ENCODE data around the gene NOSTRIN. TPM values are rescaled to one million over a fixed set of nuclear protein-coding genes. Genes with fewer than 3 reads are reported as not detected.

The NOSTRIN gene
- total RNA-seq, 2 experiments from 2014 or later = not detected

DNA sequence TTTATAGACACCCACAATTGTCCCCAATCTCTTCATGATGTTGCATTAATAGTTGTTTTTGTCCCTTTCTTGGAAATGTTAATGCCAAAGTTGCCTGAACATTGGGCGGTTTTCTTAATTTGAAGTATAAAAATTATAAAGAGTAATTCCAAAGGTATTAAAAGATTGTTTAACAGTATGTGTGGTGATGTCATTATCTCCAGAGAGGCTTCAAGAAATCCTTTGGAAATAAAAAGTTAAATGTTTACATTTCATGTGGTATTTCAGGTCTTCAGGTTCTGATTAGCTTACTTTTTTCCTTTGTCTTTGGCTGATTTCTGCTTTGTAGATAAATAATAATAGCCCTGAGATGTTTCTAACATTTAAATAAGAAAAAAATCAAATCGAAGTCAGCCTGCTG, 29.3 kb upstream of the NOSTRIN start:
- Mint-ChIP-seq H3K27ac (no peak overlapping the region), H3K9me3 (peaks cover 9% of the 10 kb centered on the region), H3K4me3 (no peak overlapping the region), H3K27me3 (no peaks in the 10 kb centered on the region), H3K4me1 (ENCODE audit: low read depth) (no peaks in the 10 kb centered on the region), H3K36me3 (peaks cover 11% of the 10 kb centered on the region)
- no peak for DNase-seq
- CTCF ChIA-PET = interaction anchor here (1.3 to 3.1 kb wide), 4 partner anchors 143 to 426 kb away, joined by 3 to 12 read pairs (median 5); no protein-coding TSS in a partner anchor
- POLR2A ChIA-PET = no interaction called here
- intact Hi-C loops (cut with micrococcal nuclease) = loop anchor here (1.0 kb wide), 1 partner anchor 147 kb away; no protein-coding TSS in a partner anchor

DNA sequence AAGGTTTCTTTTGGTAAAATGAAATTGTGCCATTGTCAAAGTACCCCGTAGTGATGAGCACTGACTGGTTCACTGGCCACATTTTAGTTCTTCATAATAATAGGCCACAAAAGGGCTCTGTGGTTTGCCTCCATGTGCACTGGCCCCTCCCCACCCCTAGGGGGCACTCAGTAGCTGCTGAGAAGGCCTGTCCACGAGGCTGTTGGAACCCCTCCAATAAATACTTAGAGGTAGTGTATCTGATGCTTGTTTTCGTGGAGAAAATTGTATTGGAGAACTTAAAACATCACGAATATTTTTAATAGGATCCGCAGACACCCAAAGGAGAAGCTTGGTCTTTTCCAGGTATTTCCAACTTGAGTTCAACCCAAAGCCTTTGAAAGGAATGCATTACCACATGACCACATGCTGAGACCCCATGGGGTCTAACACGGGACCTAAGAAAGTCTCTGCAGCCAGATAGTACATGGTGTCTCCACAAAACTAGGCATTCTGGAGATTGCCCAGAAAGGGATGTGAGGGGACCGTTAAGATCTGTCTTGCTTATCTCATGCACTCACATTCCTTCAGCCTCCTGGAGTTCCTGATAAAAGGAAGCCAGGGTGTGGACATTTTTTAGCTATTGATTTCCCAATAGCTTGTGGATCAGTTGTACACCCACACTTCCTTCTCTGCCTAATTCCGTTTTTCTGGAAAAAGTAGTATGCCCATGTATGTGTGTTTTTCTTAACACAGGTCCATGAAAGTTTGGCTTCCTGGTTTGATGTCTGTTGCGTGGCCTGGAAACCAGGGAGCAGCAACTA, 28.5 kb upstream of the NOSTRIN start:
- DNase-seq = peak; percentile 57
- H3K27ac Mint-ChIP-seq = no peak overlapping the region
- H3K9me3 Mint-ChIP-seq = peaks cover 9% of the 10 kb centered on the region
- no peaks in the 10 kb centered on the region for H3K27me3 Mint-ChIP-seq
- intact Hi-C loops (cut with micrococcal nuclease) = loop anchor here (1.0 kb wide), 1 partner anchor 146 kb away; no protein-coding TSS in a partner anchor
- POLR2A ChIA-PET = interaction anchor here (1.0 kb wide), 1 partner anchor 427 kb away, joined by 3 read pairs; no protein-coding TSS in a partner anchor
- CTCF ChIA-PET = interaction anchor here (0.7 to 3.1 kb wide), 9 partner anchors 10 to 427 kb away, joined by 3 to 12 read pairs (median 3); no protein-coding TSS in a partner anchor
- no peak overlapping the region for H3K4me3 Mint-ChIP-seq
- H3K36me3 Mint-ChIP-seq = peaks cover 11% of the 10 kb centered on the region
- H3K4me1 Mint-ChIP-seq (ENCODE audit: low read depth) = no peaks in the 10 kb centered on the region

DNA sequence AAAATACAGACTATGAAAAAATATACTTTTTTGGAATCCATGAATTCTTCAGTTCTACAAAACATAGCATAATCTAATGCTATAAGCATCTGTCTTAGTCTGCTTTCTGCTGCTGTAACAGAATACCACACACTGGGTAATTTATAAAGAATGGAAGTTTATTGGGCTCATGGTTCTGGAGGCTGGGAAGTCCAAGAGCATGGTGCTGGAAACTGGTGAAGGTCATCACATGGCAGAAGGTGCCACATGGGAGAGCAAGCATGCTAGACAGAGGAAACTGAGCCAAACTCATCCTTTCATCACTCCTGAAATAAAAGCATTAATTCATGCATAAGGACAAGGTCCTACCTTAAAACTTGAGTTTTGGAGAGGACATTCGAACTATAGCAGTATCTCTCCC, 26.6 kb upstream of the NOSTRIN start:
- Mint-ChIP-seq H3K4me3 (no peak overlapping the region), H3K27ac (no peak overlapping the region), H3K9me3 (peaks cover 9% of the 10 kb centered on the region), H3K4me1 (ENCODE audit: low read depth) (no peaks in the 10 kb centered on the region), H3K27me3 (no peaks in the 10 kb centered on the region), H3K36me3 (peaks cover 5% of the 10 kb centered on the region)
- POLR2A ChIA-PET = no interaction called here
- DNase-seq = no peak
- intact Hi-C loops (cut with micrococcal nuclease) = no loop called here
- CTCF ChIA-PET = interaction anchor here (1.2 to 3.1 kb wide), 2 partner anchors 145 kb away, joined by 4 to 12 read pairs; no protein-coding TSS in a partner anchor

DNA sequence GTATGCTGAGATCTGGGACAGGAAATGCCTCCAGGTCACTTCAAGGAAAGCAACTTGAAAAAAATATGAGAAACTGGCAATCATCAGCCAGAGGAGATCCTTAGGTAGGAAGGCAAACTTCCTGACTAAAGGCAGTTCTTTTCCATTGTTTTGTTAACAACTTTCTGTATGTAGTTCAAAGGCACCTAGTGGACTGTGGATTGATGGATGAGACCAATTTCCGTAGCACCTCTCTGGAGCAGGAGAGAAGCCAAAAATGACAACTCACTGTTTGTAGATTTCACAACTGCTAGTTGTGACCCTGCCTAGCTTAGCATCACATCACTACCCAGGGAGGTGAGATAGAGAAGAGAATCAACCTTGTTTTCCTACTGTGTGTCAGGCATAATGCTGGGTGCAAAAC, 21.8 kb upstream of the NOSTRIN start:
- no peak for DNase-seq
- intact Hi-C loops (cut with micrococcal nuclease) = no loop called here
- H3K36me3 Mint-ChIP-seq = peaks cover 2% of the 10 kb centered on the region
- no peaks in the 10 kb centered on the region for H3K4me1 Mint-ChIP-seq (ENCODE audit: low read depth)
- H3K4me3 Mint-ChIP-seq = no peak overlapping the region
- ChIA-PET POLR2A (no interaction called here), CTCF (no interaction called here)
- no peaks in the 10 kb centered on the region for H3K27me3 Mint-ChIP-seq
- peaks cover 6% of the 10 kb centered on the region for H3K9me3 Mint-ChIP-seq
- no peak overlapping the region for H3K27ac Mint-ChIP-seq

DNA sequence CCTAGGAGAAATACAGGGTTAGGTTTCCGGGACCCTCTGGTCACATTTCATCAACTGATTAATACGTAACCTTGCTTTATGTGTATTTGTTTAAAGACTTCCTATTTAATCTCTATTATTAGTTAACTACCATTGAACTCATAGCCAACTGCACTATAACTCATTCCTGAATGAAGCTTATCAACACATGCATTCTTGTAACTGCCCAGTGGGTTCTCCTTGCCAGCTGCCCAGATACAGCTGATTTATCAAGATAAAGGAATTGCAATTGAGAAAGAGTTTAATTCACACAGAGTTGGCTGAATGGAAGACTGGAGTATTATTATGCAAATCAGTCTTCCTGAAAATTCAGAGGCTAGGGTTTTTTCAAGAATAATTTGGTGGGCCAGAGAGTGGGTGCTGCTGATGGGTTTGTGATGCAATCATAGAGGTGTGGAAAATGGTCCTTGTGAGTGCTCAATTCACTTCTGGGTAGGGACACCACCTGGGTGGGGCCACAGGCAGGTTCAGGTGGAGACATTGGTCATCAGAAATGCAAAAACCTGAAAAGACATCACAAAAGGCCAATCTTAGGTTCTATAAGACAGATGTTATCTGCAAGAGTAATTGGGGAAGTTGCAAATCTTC, 21.1 kb upstream of the NOSTRIN start:
- no peaks in the 10 kb centered on the region for H3K27me3 Mint-ChIP-seq
- no peaks in the 10 kb centered on the region for H3K36me3 Mint-ChIP-seq
- ChIA-PET POLR2A (no interaction called here), CTCF (interaction anchor here (1.0 kb wide), 1 partner anchor 435 kb away, joined by 3 read pairs; no protein-coding TSS in a partner anchor)
- no peaks in the 10 kb centered on the region for H3K9me3 Mint-ChIP-seq
- H3K4me1 Mint-ChIP-seq (ENCODE audit: low read depth) = no peaks in the 10 kb centered on the region
- no peak for DNase-seq
- intact Hi-C loops (cut with micrococcal nuclease) = no loop called here
- H3K27ac Mint-ChIP-seq = no peak overlapping the region
- no peak overlapping the region for H3K4me3 Mint-ChIP-seq

DNA sequence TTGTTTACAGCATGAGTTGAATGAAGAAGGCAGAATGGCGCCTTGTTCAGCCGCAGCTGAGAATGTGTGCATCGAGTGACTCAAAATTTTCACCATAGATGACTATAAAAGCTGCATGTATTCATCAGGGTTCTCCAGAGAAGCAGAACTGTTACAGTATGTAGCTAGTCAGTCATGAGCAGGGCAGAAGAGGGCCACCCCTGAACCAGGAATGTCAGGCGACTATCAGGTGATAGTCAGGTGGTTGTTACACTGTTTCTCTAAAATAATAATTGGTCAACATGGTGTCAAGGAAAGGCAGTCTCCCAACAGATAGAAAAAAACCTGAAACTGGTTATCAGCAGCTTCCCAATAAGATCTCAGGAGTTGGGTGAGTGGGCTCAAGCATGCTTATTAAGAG, 20.2 kb upstream of the NOSTRIN start:
- ChIA-PET POLR2A (no interaction called here), CTCF (interaction anchor here (1.0 kb wide), 1 partner anchor 436 kb away, joined by 3 read pairs; no protein-coding TSS in a partner anchor)
- no peaks in the 10 kb centered on the region for H3K27me3 Mint-ChIP-seq
- no peak overlapping the region for H3K27ac Mint-ChIP-seq
- no peak overlapping the region for H3K4me3 Mint-ChIP-seq
- H3K4me1 Mint-ChIP-seq (ENCODE audit: low read depth) = no peaks in the 10 kb centered on the region
- intact Hi-C loops (cut with micrococcal nuclease) = no loop called here
- DNase-seq = no peak
- H3K9me3 Mint-ChIP-seq = no peaks in the 10 kb centered on the region
- H3K36me3 Mint-ChIP-seq = no peaks in the 10 kb centered on the region

DNA sequence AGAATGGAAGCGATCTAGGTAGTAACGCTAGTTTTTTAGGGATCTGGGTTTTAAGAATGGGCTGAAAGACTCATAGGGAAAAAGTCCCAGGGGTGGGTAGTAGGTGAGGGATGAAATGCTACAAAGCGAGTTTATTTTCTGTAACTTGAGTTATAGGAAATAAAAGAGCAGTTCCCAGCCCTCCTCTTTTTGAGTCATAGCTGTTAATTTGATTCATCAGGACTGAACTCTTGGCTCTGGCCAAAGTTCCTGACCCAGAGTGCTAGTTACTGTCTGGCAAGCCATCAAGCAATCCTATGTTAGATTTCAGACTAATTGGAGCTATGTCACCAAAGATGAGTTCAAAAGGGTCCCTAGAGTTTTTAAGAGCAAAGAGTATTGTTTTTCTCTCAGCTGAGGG, 17.4 kb upstream of the NOSTRIN start:
- no peaks in the 10 kb centered on the region for H3K36me3 Mint-ChIP-seq

DNA sequence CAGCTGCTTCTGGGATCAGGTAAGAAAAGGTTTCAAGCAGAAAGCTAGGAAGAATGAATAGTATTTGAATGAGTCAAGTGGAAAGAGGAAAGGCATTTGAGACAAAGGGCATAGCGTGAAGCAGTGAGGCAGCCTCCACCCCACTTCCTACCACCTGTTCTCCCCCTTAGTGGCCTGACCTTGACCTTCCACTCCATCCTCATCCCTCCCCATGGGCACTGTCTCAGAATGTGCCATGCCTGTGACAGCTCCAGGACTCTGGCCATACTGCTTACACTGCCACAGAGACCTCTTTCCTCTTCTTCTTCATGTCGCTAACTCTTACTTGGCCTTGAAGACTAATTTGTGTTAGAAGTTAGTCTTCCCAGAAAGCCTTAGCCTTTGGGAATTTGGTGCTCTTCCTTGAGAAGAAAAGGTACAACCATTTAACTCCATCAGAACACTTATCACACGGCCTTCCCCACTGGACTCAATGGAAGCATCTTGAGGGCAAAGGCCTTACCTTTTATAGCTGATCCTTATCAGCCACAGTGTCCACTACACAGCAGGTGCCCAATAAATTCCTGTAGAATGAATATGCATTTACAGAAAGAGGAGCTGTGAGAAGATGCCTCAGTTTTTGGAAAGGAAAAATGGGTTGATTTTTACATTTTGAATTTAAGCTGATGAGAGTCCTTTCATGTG, 15.2 kb upstream of the NOSTRIN start:
- no peak overlapping the region for H3K27ac Mint-ChIP-seq
- intact Hi-C loops (cut with micrococcal nuclease) = no loop called here
- H3K9me3 Mint-ChIP-seq = no peaks in the 10 kb centered on the region
- ChIA-PET POLR2A (no interaction called here), CTCF (interaction anchor here (0.5 to 0.7 kb wide), 2 partner anchors 19 to 174 kb away, joined by 3 read pairs; no protein-coding TSS in a partner anchor)
- no peaks in the 10 kb centered on the region for H3K27me3 Mint-ChIP-seq
- H3K4me3 Mint-ChIP-seq = no peak overlapping the region
- H3K36me3 Mint-ChIP-seq = no peaks in the 10 kb centered on the region
- DNase-seq = no peak
- H3K4me1 Mint-ChIP-seq (ENCODE audit: low read depth) = no peaks in the 10 kb centered on the region

More for the DNA sequence above, 17.4 kb upstream of the NOSTRIN start:
- Mint-ChIP-seq H3K27ac (no peak overlapping the region), H3K4me3 (no peak overlapping the region), H3K27me3 (no peaks in the 10 kb centered on the region), H3K9me3 (no peaks in the 10 kb centered on the region), H3K4me1 (ENCODE audit: low read depth) (no peaks in the 10 kb centered on the region)
- ChIA-PET POLR2A (no interaction called here), CTCF (interaction anchor here (0.9 kb wide), 1 partner anchor 136 kb away, joined by 3 read pairs; no protein-coding TSS in a partner anchor)
- intact Hi-C loops (cut with micrococcal nuclease) = no loop called here
- no peak for DNase-seq

DNA sequence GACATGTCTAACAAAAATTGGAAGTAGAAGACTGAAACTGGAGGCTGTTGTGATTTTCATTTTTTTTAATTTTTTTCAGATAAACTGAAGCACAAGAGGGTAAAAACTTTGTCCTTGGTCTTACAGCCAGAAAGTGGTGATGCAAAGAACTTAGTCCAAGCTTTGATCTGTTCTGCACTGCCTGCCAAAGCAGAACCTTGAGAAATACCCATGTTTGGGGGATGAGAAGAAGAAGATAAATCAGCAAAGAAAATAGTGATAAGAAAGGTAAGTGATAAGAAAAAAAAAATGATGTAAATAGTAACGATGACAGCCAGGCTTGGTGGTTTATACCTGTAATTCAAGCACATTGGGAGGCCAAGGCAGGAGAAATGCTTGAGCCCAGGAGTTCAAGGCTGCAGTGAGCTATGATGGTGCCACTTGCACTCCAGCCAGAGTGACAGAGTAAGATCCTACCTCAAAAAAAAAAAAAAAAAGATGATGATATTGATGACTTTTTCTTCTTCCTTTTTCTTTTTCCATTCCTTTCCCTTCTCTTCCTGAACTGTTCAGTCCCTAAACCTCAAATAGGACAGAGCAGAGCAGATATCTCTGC, 14.6 kb upstream of the NOSTRIN start:
- H3K9me3 Mint-ChIP-seq = no peaks in the 10 kb centered on the region
- ChIA-PET CTCF (interaction anchor here (0.7 kb wide), 1 partner anchor 19 kb away, joined by 3 read pairs; no protein-coding TSS in a partner anchor), POLR2A (no interaction called here)
- H3K36me3 Mint-ChIP-seq = no peaks in the 10 kb centered on the region
- H3K27ac Mint-ChIP-seq = no peak overlapping the region
- H3K27me3 Mint-ChIP-seq = no peaks in the 10 kb centered on the region
- no peak overlapping the region for H3K4me3 Mint-ChIP-seq
- H3K4me1 Mint-ChIP-seq (ENCODE audit: low read depth) = no peaks in the 10 kb centered on the region
- DNase-seq = no peak
- intact Hi-C loops (cut with micrococcal nuclease) = no loop called here

DNA sequence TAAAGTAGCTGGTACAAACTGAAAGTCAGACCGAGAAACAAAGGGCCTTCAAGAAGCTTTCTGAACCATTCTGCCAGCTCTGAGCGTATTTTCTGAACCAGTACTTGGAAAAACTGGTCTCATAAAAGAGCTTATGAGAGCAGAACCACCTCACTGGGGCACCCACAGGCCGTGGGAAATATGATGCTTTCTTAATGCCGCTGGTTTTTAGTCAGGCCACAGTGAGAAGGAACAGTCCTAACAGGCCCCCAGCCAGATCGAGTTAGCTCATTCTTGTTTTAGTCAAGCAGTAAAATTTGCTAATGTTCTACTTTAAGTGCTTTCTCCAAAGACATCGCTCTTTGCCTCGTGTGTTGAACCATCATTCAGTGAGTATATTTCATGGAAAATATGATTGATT, 12.7 kb upstream of the NOSTRIN start:
- no peak overlapping the region for H3K27ac Mint-ChIP-seq
- intact Hi-C loops (cut with micrococcal nuclease) = no loop called here
- ChIA-PET POLR2A (no interaction called here), CTCF (interaction anchor here (1.1 kb wide), 1 partner anchor 443 kb away, joined by 4 read pairs; no protein-coding TSS in a partner anchor)
- H3K9me3 Mint-ChIP-seq = no peaks in the 10 kb centered on the region
- H3K4me3 Mint-ChIP-seq = no peak overlapping the region
- no peaks in the 10 kb centered on the region for H3K27me3 Mint-ChIP-seq
- H3K4me1 Mint-ChIP-seq (ENCODE audit: low read depth) = no peaks in the 10 kb centered on the region
- H3K36me3 Mint-ChIP-seq = no peaks in the 10 kb centered on the region
- no peak for DNase-seq

DNA sequence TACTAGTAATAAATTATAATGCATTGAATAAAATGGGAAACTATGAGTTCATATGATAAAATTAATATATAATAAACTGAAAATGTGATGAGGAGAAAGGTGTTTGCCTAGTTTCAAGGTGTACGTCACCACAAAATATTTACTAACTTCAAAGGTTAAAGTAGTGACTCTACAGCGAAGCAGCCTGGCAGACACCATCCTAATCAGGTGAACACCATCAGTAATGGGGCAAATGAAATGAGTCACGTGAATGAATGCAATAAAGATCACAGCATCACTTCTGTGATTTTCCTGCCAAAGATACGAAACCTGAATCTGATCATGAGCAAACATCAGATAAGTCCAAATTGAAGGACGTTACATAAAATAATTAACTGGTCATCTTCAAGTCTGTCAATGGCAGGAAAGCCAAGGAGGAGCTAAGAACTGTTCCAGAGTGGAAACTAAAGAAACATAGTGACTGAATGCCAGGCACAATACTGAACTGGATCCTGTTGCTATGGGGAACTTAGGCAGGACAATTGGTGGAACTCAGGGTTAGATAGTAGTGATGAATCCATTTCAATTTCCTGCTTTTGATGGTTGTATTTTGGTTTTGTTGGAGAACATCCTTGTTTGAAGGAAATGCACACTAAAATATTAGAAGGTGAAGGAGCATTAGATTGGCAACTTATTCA, 12.1 kb upstream of the NOSTRIN start:
- H3K36me3 Mint-ChIP-seq = no peaks in the 10 kb centered on the region
- H3K27ac Mint-ChIP-seq = no peak overlapping the region
- no peak overlapping the region for H3K4me3 Mint-ChIP-seq
- POLR2A ChIA-PET = no interaction called here
- CTCF ChIA-PET = interaction anchor here (1.1 kb wide), 1 partner anchor 444 kb away, joined by 4 read pairs; no protein-coding TSS in a partner anchor
- DNase-seq = no peak
- no peaks in the 10 kb centered on the region for H3K9me3 Mint-ChIP-seq
- no peaks in the 10 kb centered on the region for H3K27me3 Mint-ChIP-seq
- no peaks in the 10 kb centered on the region for H3K4me1 Mint-ChIP-seq (ENCODE audit: low read depth)
- intact Hi-C loops (cut with micrococcal nuclease) = no loop called here
